Uterus (tissue), 4 donors: ENCODE results near the gene CLDN20. TPM values are rescaled to one million over a fixed set of nuclear protein-coding genes. Genes with fewer than 3 reads are reported as not detected.

Experiments used
- DNase-seq, 2 donors: peaks; one replicate each; pipeline ENCODE4 v3.0.0-alpha.2; 2019 to 2020
- H3K27ac ChIP-seq, 2 donors: fragments of 200-600 bp; sonication (generic); 1 replicate in 1 of 2; 2 replicates in 1 of 2; pipeline ENCODE4 v1.5.1; 2016 to 2018
- H3K27me3 ChIP-seq, 2 donors: fragments of 200-600 bp; sonication (generic); one replicate each; pipeline ENCODE4 v1.5.1; 2018 to 2019; ENCODE audit warnings: control low read depth in 1 of 2
- H3K36me3 ChIP-seq, 2 donors: fragments of 200-600 bp; sonication (generic); one replicate each; pipeline ENCODE4 v1.5.1; 2019; ENCODE audit warnings: control low read depth in 1 of 2
- H3K4me1 ChIP-seq, 2 donors: fragments of 200-600 bp; sonication (generic); one replicate each; pipeline ENCODE4 v1.5.1; 2018 to 2019; ENCODE audit warnings: control low read depth in 1 of 2
- H3K4me3 ChIP-seq, 2 donors: fragments of 200-600 bp; sonication (generic); 1 replicate in 1 of 2; 2 replicates in 1 of 2; pipeline ENCODE4 v1.5.1; 2018 to 2019; ENCODE audit warnings: mild to moderate bottlenecking in 1 of 2
- H3K9me3 ChIP-seq, 2 donors: fragments of 200-600 bp; sonication (generic); one replicate each; pipeline ENCODE4 v1.5.1; 2019; ENCODE audit warnings: control low read depth in 1 of 2
- POLR2A ChIP-seq, 2 donors: fragments of 450-650 bp; IDR thresholded peaks; one replicate each; pipeline ENCODE4 v1.6.1; 2016; ENCODE audit warnings: antibody characterized with exemption in 2 of 2, mild to moderate bottlenecking in 1 of 2, moderate library complexity in 1 of 2
- intact Hi-C: fragments of 100-400 bp; cut with DNase I; formaldehyde crosslinking; loops from one replicate; pipeline ENCODE4 v1.15.1; 2023; ENCODE audit warnings: low total_unique reads
- total RNA-seq, 4 donors: library from RNA; depleted of rRNA in 3 of 4; stranded (reverse); fragments of >200 nt in 3 of 4; gene quantifications; one replicate each; pipeline versions ENCODE4 v1.1.0 to v1.2.4, GENCODE V29; 2014 to 2023
- TF ChIP-seq, protein P1 (sequence below), 4 experiments: fragments of 200-600 bp in 2 of 4; fragments of 450-650 bp in 2 of 4; sonication (generic) in 2 of 4; IDR thresholded peaks; one replicate each; pipeline ENCODE4 v1.5.1; 2016 to 2019; ENCODE audit warnings: antibody characterized with exemption in 4 of 4, mild to moderate bottlenecking in 2 of 4, moderate library complexity in 1 of 4
- donor health status: DM: yes; HTN: yes; CAD: no.

CLDN20 gene
- total RNA-seq, 4 donors from 2014 or later, result 1.5 TPM; not detected in 3

DNA sequence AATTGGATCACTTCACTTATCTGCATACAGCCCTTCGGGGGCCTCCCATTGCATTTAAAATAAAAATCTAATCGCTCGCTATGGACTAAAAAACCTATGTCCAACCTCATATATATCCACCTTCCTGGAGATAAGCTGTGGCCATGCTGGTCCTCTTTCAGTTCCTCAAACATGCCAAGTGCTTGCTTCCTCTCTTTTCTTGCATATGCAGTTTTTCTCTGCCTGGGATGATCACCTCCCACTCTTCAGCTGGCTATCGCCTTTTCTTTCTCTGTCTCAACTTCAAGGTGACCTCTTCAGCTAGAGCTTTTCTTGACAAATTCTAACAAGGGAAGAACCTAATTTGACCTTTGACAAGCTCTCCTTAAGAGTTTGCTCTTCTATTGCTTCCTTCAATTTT lies 56.1 kb downstream of the CLDN20 start:
- no peak for TF ChIP-seq POLR2A (IDR thresholded peaks at IDR 0.05)
- TF ChIP-seq, protein P1, sequence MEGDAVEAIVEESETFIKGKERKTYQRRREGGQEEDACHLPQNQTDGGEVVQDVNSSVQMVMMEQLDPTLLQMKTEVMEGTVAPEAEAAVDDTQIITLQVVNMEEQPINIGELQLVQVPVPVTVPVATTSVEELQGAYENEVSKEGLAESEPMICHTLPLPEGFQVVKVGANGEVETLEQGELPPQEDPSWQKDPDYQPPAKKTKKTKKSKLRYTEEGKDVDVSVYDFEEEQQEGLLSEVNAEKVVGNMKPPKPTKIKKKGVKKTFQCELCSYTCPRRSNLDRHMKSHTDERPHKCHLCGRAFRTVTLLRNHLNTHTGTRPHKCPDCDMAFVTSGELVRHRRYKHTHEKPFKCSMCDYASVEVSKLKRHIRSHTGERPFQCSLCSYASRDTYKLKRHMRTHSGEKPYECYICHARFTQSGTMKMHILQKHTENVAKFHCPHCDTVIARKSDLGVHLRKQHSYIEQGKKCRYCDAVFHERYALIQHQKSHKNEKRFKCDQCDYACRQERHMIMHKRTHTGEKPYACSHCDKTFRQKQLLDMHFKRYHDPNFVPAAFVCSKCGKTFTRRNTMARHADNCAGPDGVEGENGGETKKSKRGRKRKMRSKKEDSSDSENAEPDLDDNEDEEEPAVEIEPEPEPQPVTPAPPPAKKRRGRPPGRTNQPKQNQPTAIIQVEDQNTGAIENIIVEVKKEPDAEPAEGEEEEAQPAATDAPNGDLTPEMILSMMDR (IDR thresholded peaks at IDR 0.05), result no peak
- no peak for DNase-seq
- Histone ChIP-seq H3K27me3 (no peaks in the 10 kb centered on the region), H3K36me3 (no peaks in the 10 kb centered on the region), H3K4me1 (no peaks in the 10 kb centered on the region), H3K4me3 (no peak overlapping the region), H3K27ac (no peak overlapping the region), H3K9me3 (no peaks in the 10 kb centered on the region)
- intact Hi-C loops, result no loop called here

DNA sequence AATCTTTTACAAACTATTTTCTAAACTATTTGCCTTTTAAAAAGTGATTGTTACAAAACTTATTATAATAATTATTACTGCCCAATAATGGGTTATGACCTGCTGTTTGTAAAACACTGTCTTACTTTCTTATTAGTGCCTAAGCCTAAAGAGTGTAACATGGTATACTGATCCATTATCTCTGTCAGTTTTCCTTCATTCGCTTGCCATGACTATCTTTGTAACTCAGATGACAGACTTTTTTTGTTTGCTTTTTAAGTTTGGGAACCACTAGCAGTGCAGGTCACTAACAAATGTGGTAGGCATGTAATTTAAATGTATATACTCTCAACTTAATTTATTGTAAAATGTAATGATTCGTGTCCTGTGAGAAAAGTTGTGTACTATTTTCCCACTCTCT lies 60.4 kb downstream of the CLDN20 start:
- TF ChIP-seq, protein P1 (IDR thresholded peaks at IDR 0.05), result no peak
- TF ChIP-seq POLR2A (IDR thresholded peaks at IDR 0.05), result no peak
- no peaks in the 10 kb centered on the region for H3K4me1 ChIP-seq
- intact Hi-C loops, result no loop called here
- no peak for DNase-seq
- H3K27me3 ChIP-seq, result no peaks in the 10 kb centered on the region
- H3K36me3 ChIP-seq, result no peaks in the 10 kb centered on the region
- no peak overlapping the region for H3K27ac ChIP-seq
- H3K4me3 ChIP-seq, result no peak overlapping the region
- no peaks in the 10 kb centered on the region for H3K9me3 ChIP-seq

DNA sequence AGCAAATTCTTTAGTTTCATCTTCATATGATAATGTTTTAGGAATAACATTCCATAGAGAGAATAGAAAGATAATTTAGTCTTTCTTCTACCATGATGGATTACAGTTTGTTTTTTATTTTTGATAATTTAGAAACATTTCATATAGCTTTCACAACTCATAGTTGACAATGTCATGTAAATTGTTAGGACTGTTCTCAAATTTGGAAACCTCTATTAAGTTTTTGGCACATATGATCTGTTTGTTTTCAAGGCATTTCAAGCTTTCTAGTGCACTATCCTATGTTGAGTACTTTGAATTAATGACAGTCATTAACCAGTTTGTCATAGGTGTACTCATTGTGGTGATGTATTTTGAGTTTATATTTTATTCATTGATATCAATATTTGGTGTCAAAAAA lies 61.2 kb downstream of the CLDN20 start:
- no peak for DNase-seq
- intact Hi-C loops, result no loop called here
- no peak for TF ChIP-seq POLR2A (IDR thresholded peaks at IDR 0.05)
- TF ChIP-seq, protein P1 (IDR thresholded peaks at IDR 0.05), result no peak
- H3K27me3 ChIP-seq, result no peaks in the 10 kb centered on the region
- H3K27ac ChIP-seq, result no peak overlapping the region
- no peaks in the 10 kb centered on the region for H3K9me3 ChIP-seq
- H3K36me3 ChIP-seq, result no peaks in the 10 kb centered on the region
- no peaks in the 10 kb centered on the region for H3K4me1 ChIP-seq
- H3K4me3 ChIP-seq, result no peak overlapping the region

DNA sequence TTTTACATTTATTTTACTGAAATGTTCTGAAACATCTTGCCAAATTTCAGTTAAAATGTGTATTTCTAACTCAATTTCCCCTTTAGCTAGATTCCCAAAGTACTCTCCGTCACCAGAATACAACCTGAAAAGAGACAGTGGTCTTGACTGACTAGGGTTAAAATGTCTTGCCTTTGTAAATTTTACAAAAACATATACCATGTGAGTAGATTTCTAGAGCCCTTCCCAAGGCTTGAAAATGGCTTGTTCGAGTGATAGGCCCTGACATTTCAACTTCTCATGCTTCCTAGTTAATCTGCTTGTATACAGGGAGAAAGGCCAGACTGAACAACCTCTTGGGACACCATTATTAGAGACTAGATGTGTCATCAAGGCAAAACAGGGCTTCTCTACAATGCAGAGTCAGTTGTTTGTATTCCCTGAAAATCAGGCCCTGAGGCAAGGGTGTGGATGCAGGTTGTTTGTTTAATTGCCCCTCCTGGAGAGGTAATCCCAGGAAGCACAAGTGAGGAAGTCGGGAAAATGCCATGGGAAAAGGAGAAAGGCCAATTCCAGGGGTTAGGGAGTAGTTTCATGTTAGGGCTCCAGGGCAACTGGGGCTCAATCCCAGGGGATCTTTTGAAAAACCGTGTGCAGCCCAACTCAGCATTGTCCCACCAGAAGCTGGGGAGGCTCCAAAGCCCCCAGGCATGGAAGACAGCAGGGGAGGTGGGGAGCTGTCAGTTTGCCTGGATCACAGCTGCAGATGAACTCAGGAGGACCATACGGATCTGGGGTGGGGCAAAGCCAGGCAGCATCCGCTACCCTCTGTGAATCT lies 62.1 kb downstream of the CLDN20 start:
- Histone ChIP-seq H3K9me3 (no peaks in the 10 kb centered on the region), H3K27me3 (no peaks in the 10 kb centered on the region), H3K27ac (no peak overlapping the region), H3K4me3 (no peak overlapping the region), H3K36me3 (no peaks in the 10 kb centered on the region), H3K4me1 (no peaks in the 10 kb centered on the region)
- intact Hi-C loops, result no loop called here
- no peak for DNase-seq
- TF ChIP-seq POLR2A (IDR thresholded peaks at IDR 0.05), result no peak
- TF ChIP-seq, protein P1 (IDR thresholded peaks at IDR 0.05), result no peak

Other genes starting within 250 kb of the CLDN20 start
- gene TFB1M, start 50.5 kb downstream of the CLDN20 start, total RNA-seq, result 10 to 100 TPM in 3 of 4 donors, under 1 TPM in 1; 0.59 to 46.1 (median 20.9) TPM
- not detected for gene NOX3, start 191.8 kb downstream of the CLDN20 start, total RNA-seq